HG03469 (cell line): ENCODE data around the gene ADAMTS4.
"Not testable (repeated sequence)": the region's sequence is repeated elsewhere in the genome, so short reads cannot be mapped to it uniquely, and the experiment has no call there.

Source experiments
- ATAC-seq: cut with Tn5 transposase; IDR thresholded peaks from one replicate; pipeline ENCODE4 v1.9.1; 2021; ENCODE audit warnings: mild to moderate bottlenecking, moderate library complexity, moderate number of reproducible peaks; ENCODE audit not compliant: unreplicated experiment

The ADAMTS4 gene

GRCh38 chr1:161198897-161199431, at the start of gene ADAMTS4:
Gene ADAMTS4, minus strand, starts transcription at chr1:161199054. Its CDS starts 427 bp downstream, at chr1:161198627.
- no peak for ATAC-seq

GRCh38 chr1:161244888-161245287, 46.0 kb upstream of the ADAMTS4 start:
- no peak for ATAC-seq

- no peak for ATAC-seq
Observed at GRCh38 chr1:161242313-161242712, 43.5 kb upstream of the ADAMTS4 start.

GRCh38 chr1:161241682-161242081, 42.8 kb upstream of the ADAMTS4 start:
- no peak for ATAC-seq

GRCh38 chr1:161238039-161238473, 39.2 kb upstream of the ADAMTS4 start, which contains the start of gene NR1I3:
Gene NR1I3, minus strand, starts transcription at chr1:161238203. Its CDS starts 1,638 bp downstream, at chr1:161236565.
- ATAC-seq = no peak

- ATAC-seq = no peak
Observed at GRCh38 chr1:161235957-161236775, 37.3 kb upstream of the ADAMTS4 start.

DNA sequence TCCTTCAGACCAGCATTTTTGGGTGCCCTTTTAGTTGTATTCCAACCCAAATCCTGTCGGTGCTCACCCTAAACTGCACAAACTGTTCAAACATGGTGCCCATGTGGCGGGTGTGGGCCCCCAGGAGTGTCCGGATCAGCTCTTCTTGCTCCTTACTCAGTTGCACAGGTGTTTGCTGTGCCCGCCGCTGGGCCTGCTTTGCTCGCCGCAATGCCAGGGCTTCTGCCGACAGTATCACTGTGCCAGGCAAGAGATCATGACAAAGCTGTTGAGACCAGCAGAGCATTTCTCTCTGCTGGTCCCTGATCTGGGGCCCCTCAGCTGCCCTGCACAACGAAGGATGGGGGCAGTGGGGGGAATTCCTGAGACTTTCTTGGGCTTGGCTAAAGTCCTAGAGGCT, 34.2 kb upstream of the ADAMTS4 start:
- ATAC-seq = no peak

DNA sequence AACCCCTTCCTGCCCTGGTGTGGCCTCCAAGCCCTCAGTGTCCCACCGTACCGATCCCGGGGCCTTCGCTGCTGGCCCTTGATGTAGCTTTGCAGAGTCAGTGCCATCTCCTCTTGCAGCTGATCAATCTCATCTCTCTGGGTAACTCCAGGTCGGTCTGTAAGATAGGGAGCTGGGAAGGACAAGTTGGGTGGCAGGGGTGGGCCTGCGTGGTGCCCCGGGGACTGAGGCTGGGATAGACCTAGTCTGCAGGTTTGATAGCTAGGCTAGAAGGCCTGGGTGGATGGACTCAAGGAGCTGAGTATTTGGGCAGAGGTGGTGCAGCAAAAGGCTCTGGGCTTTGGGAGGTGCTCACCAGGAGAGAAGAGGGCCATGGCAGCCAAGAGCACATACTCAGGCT, 31.9 kb upstream of the ADAMTS4 start:
- ATAC-seq = no peak

DNA sequence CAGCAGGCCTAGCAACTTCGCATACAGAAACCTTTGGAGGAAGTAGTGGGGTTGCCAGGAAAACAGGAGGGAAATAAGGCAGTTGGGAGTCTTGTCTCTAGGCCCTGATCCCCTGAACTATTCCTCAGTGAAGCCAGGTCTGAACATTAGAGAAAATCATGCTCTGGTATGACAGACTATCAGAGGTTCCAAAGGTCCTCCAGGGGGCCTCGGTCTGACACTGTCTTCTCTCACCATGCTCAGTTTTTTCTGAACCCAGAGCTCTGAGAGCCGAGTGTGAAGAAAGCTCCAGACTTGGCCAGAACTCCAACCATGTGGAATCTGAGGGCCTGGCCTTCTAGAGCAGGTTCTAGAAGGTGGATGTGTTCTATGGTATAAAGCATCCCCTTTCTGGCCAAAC, 31.0 kb upstream of the ADAMTS4 start:
- no peak for ATAC-seq

GRCh38 chr1:161228032-161228431, 29.2 kb upstream of the ADAMTS4 start:
- ATAC-seq = no peak

GRCh38 chr1:161227196-161227871, 28.5 kb upstream of the ADAMTS4 start:
- ATAC-seq = no peak

DNA sequence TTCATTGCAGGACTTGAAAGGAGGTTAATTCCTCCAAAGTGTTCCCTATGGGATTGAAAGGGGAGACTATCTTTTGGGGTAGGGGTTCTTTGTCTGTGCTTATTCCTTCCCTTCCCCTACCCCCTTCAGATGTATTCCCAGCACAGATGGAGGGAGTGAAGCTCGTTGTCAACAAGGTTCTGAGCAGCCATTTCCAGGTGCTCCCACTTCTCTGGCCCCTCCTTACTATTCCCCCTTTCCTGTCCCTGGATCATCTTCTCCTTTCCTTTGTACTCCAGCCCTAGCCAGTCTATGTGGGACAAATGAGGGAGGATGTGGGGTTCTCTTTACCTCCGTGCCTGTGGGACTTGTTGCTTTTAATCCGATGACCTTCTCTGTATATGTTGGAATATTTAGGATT, 27.9 kb upstream of the ADAMTS4 start:
- no peak for ATAC-seq

GRCh38 chr1:161226320-161226711, 27.5 kb upstream of the ADAMTS4 start:
- ATAC-seq = no peak

- peak; percentile 75 for ATAC-seq
Observed at GRCh38 chr1:161225534-161226319, 26.9 kb upstream of the ADAMTS4 start, which contains the start of gene TOMM40L. Gene TOMM40L, plus strand, starts transcription at chr1:161226060. Its CDS starts 430 bp downstream, at chr1:161226490.

- no peak for ATAC-seq
Observed at GRCh38 chr1:161225178-161225533, 26.3 kb upstream of the ADAMTS4 start.

- not testable (repeated sequence) for ATAC-seq
Observed at GRCh38 chr1:161224695-161225087, 25.8 kb upstream of the ADAMTS4 start.

DNA sequence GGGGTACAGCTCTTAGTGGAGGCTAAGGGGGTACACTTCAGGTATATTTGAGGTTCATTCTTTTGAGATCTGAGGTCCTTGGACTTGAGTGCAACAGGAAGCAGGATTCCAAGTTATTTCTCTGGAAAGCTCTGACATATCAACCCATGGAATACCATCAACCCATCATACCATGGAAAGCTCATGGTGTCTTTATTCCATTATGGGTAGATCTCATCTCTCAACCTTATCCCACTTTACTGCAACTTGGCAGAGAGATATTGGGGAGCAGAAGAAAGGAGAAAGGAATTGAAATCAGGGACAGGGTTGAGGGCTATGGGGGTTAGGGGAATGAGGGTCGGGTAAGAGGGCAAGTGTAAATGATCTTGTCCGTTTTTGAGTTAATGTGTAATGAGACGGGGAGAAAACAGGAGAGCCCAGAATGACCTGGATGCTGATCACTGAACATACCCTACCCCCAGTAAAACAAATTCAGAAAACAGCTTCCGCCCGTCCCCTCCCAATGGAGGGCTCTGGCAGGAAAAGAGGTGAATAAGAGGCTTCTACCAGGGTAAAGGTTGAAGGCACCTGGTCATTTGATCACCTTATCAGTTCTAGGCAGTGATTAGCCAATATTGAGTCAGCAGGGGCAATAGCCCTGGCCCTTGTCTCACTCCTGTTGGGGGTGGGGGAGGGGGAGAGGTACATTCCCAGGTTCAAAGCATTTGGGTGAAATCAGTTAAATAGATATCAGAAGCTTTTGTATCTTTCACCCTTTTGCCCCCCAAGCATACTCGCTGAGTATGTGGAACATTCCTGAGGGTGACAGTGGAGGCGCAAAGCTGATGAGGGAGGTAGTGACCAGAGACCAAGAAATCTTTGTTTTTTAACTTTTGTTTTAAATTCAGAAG, 25.2 kb upstream of the ADAMTS4 start:
- ATAC-seq = no peak

- ATAC-seq = no peak
Observed at GRCh38 chr1:161222175-161223019, 23.5 kb upstream of the ADAMTS4 start.

GRCh38 chr1:161220002-161220401, 21.1 kb upstream of the ADAMTS4 start:
- ATAC-seq = no peak
